ENCODE data around the gene MEIOB.

DNA sequence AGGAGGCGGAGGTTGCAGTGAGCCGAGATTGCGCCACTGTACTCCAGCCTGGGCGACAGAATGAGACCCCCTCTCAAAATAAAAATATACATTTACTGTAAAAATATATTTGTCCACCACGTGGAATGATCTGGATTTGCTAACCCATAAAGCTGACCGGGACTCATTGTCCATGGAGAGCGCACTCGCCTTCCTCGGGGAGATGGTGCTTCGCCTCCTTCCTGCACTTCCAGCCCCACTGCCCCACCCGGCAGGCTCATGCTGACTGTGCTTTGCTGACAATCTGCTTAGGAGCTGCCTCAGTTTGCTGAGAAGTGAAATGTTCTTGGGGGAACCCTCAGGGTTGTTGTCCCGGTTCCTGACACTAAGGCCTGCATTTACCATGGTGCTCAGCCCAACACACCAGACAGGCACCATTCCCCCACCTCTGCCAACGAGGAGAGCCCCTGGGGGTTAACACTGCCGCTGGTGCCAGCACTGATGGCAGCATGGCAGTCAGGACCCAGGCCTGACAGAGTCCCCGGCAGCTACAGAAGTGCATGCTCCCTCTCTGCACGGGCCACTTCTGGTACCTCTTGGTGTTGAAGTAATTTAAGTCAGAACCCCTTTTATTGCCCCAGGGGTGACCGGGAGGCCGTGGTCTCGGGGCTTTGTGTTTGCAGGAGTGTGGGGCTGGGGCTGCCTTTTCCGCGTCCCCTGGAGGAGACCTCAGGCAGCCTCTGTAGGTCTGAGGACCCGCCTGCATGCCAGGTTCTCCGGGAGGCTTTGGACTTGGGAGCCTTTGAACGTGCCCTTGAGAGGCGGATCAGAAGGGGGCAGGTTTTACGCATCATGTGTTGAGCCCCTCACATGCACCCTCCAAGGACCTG is 86.8 kb downstream of the MEIOB start:
- no peak for TF ChIP-seq EZH2phosphoT487 (IDR thresholded peaks at IDR 0.05)
- TF ChIP-seq, protein P1, sequence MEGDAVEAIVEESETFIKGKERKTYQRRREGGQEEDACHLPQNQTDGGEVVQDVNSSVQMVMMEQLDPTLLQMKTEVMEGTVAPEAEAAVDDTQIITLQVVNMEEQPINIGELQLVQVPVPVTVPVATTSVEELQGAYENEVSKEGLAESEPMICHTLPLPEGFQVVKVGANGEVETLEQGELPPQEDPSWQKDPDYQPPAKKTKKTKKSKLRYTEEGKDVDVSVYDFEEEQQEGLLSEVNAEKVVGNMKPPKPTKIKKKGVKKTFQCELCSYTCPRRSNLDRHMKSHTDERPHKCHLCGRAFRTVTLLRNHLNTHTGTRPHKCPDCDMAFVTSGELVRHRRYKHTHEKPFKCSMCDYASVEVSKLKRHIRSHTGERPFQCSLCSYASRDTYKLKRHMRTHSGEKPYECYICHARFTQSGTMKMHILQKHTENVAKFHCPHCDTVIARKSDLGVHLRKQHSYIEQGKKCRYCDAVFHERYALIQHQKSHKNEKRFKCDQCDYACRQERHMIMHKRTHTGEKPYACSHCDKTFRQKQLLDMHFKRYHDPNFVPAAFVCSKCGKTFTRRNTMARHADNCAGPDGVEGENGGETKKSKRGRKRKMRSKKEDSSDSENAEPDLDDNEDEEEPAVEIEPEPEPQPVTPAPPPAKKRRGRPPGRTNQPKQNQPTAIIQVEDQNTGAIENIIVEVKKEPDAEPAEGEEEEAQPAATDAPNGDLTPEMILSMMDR (IDR thresholded peaks at IDR 0.05): no peak
- no peak for TF ChIP-seq EZH2 (IDR thresholded peaks at IDR 0.05)
